ENCODE data around the gene ZNF433. TPM values are rescaled to one million over a fixed set of nuclear protein-coding genes. Genes with fewer than 3 reads are reported as not detected.

ZNF433 gene
- total and polyA plus RNA-seq, 2 experiments from 2014 or later: 1.5 to 5.0 TPM

GRCh38 chr19:12034620-12035019 lies 859 bp downstream of the ZNF433 start:
- peak; percentile 46 for DNase-seq
- peak overlapping the region; percentile 77; the same call in 1 of the 2 replicates for H3K27ac ChIP-seq
- H3F3A ChIP-seq (ENCODE audit: insufficient read depth): no peaks in the 10 kb centered on the region
- peak overlapping the region; percentile 94 for H3K9ac ChIP-seq
- H4K20me1 ChIP-seq (ENCODE audit: insufficient read depth): no peaks in the 10 kb centered on the region
- in situ Hi-C loops (cut with MboI): no loop called here
- no peaks in the 10 kb centered on the region for H3K27me3 ChIP-seq (replicated peaks; ENCODE audit: insufficient read depth)
- H3K4me2 ChIP-seq (ENCODE audit: unreplicated experiment): peak overlapping the region; percentile 93
- H3K36me3 ChIP-seq (ENCODE audit: low read depth): no peaks in the 10 kb centered on the region
- H2AFZ ChIP-seq: peak overlapping the region; percentile 94
- 26% methylated on average over 8 of the region's 8 CpGs for WGBS, 2 experiments (ENCODE audit: low coverage in 1 of 2, low lambda C conversion rate in 2 of 2, missing lambda C conversion rate in 2 of 2)
- no peak for TF ChIP-seq EZH2 (IDR thresholded peaks at IDR 0.05; ENCODE audit: insufficient read depth, poor library complexity, severe bottlenecking)
- no peak for TF ChIP-seq EZH2phosphoT487 (IDR thresholded peaks at IDR 0.05; ENCODE audit: insufficient read depth, low read depth)
- H3K4me1 ChIP-seq (ENCODE audit: insufficient read depth): no peaks in the 10 kb centered on the region
- H3K9me2 ChIP-seq (ENCODE audit: insufficient read depth): no peaks in the 10 kb centered on the region
- H3K4me3 ChIP-seq: peak overlapping the region; percentile 81
- H3K79me2 ChIP-seq (ENCODE audit: insufficient read depth): peaks cover 27% of the 10 kb centered on the region
- no peaks in the 10 kb centered on the region for H3K9me3 ChIP-seq (ENCODE audit: low read depth)

GRCh38 chr19:12034198-12034597 lies 1.3 kb downstream of the ZNF433 start:
- H3K9ac ChIP-seq: peak overlapping the region; percentile 94
- H3K4me3 ChIP-seq: peak overlapping the region; percentile 81
- no peaks in the 10 kb centered on the region for H3K9me2 ChIP-seq (ENCODE audit: insufficient read depth)
- peaks cover 27% of the 10 kb centered on the region for H3K79me2 ChIP-seq (ENCODE audit: insufficient read depth)
- 45 to 51% methylated on average over 2 of the region's 2 CpGs for WGBS, 2 experiments (ENCODE audit: low coverage in 1 of 2, low lambda C conversion rate in 2 of 2, missing lambda C conversion rate in 2 of 2)
- no peaks in the 10 kb centered on the region for H3K4me1 ChIP-seq (ENCODE audit: insufficient read depth)
- H3K9me3 ChIP-seq (ENCODE audit: low read depth): no peaks in the 10 kb centered on the region
- H3K36me3 ChIP-seq (ENCODE audit: low read depth): no peaks in the 10 kb centered on the region
- no peak for TF ChIP-seq EZH2phosphoT487 (IDR thresholded peaks at IDR 0.05; ENCODE audit: insufficient read depth, low read depth)
- TF ChIP-seq EZH2 (IDR thresholded peaks at IDR 0.05; ENCODE audit: insufficient read depth, poor library complexity, severe bottlenecking): no peak
- in situ Hi-C loops (cut with MboI): no loop called here
- peak overlapping the region; percentile 94 for H2AFZ ChIP-seq
- peak; percentile 19 for DNase-seq
- H4K20me1 ChIP-seq (ENCODE audit: insufficient read depth): no peaks in the 10 kb centered on the region
- peak overlapping the region; percentile 93 for H3K4me2 ChIP-seq (ENCODE audit: unreplicated experiment)
- H3K27me3 ChIP-seq (replicated peaks; ENCODE audit: insufficient read depth): no peaks in the 10 kb centered on the region
- no peaks in the 10 kb centered on the region for H3F3A ChIP-seq (ENCODE audit: insufficient read depth)
- no peak overlapping the region for H3K27ac ChIP-seq

- in situ Hi-C loops (cut with MboI): no loop called here
- no peak for DNase-seq
Observed at GRCh38 chr19:12015753-12016116, 19.7 kb downstream of the ZNF433 start.

GRCh38 chr19:12015015-12015752 lies 20.3 kb downstream of the ZNF433 start:
- Histone ChIP-seq H3K9me3 (ENCODE audit: low read depth) (peaks cover 9% of the 10 kb centered on the region), H3K9me2 (ENCODE audit: insufficient read depth) (no peaks in the 10 kb centered on the region), H3K4me2 (ENCODE audit: unreplicated experiment) (no peak overlapping the region), H3K36me3 (ENCODE audit: low read depth) (peaks cover 47% of the 10 kb centered on the region), H3K9ac (no peak overlapping the region), H3K4me1 (ENCODE audit: insufficient read depth) (no peaks in the 10 kb centered on the region), H3K27me3 (replicated peaks; ENCODE audit: insufficient read depth) (no peaks in the 10 kb centered on the region), H3K79me2 (ENCODE audit: insufficient read depth) (peaks cover 21% of the 10 kb centered on the region; the same call in 1 of the 2 replicates), H2AFZ (no peak overlapping the region), H3F3A (ENCODE audit: insufficient read depth) (no peaks in the 10 kb centered on the region), H3K4me3 (no peak overlapping the region), H3K27ac (no peak overlapping the region), H4K20me1 (ENCODE audit: insufficient read depth) (no peaks in the 10 kb centered on the region)
- in situ Hi-C loops (cut with MboI): no loop called here
- DNase-seq: no peak
- WGBS, 2 experiments (ENCODE audit: low coverage in 1 of 2, low lambda C conversion rate in 2 of 2, missing lambda C conversion rate in 2 of 2): 97 to 98% methylated on average over 9 of the region's 9 CpGs
- TF ChIP-seq EZH2 (IDR thresholded peaks at IDR 0.05; ENCODE audit: insufficient read depth, poor library complexity, severe bottlenecking) (no peak), EZH2phosphoT487 (IDR thresholded peaks at IDR 0.05; ENCODE audit: insufficient read depth, low read depth) (no peak)

More at GRCh38 chr19:12015753-12016116, 19.7 kb downstream of the ZNF433 start:
- no peak for TF ChIP-seq EZH2 (IDR thresholded peaks at IDR 0.05; ENCODE audit: insufficient read depth, poor library complexity, severe bottlenecking)
- no peak for TF ChIP-seq EZH2phosphoT487 (IDR thresholded peaks at IDR 0.05; ENCODE audit: insufficient read depth, low read depth)
- no peaks in the 10 kb centered on the region for H3K4me1 ChIP-seq (ENCODE audit: insufficient read depth)
- WGBS, 2 experiments (ENCODE audit: low coverage in 1 of 2, low lambda C conversion rate in 2 of 2, missing lambda C conversion rate in 2 of 2): 90 to 96% methylated on average over 2 of the region's 2 CpGs
- H3K4me3 ChIP-seq: no peak overlapping the region
- H3K27ac ChIP-seq: no peak overlapping the region
- no peaks in the 10 kb centered on the region for H3K9me2 ChIP-seq (ENCODE audit: insufficient read depth)
- H3K36me3 ChIP-seq (ENCODE audit: low read depth): peaks cover 47% of the 10 kb centered on the region
- no peaks in the 10 kb centered on the region for H3F3A ChIP-seq (ENCODE audit: insufficient read depth)
- no peak overlapping the region for H2AFZ ChIP-seq
- peaks cover 21% of the 10 kb centered on the region; the same call in 1 of the 2 replicates for H3K79me2 ChIP-seq (ENCODE audit: insufficient read depth)
- no peaks in the 10 kb centered on the region for H3K27me3 ChIP-seq (replicated peaks; ENCODE audit: insufficient read depth)
- H3K4me2 ChIP-seq (ENCODE audit: unreplicated experiment): no peak overlapping the region
- no peak overlapping the region for H3K9ac ChIP-seq
- H4K20me1 ChIP-seq (ENCODE audit: insufficient read depth): no peaks in the 10 kb centered on the region
- peaks cover 9% of the 10 kb centered on the region for H3K9me3 ChIP-seq (ENCODE audit: low read depth)
